LNCaP clone FGC (cell line): ENCODE measurements around the gene DRAM1.
"Not testable (repeated sequence)": the region's sequence is repeated elsewhere in the genome, so short reads cannot be mapped to it uniquely, and the experiment has no call there.

Experiments
- DNase-seq: peaks from one replicate; pipeline ENCODE4 v3.0.0-alpha.2; 2011; ENCODE audit warnings: low read depth
- H3K4me3 ChIP-seq: 2 replicates; pipeline ENCODE4 v1.5.1; 2011; ENCODE audit warnings: mild to moderate bottlenecking, low read depth, low read length, control low read depth
- TF ChIP-seq, protein P1 (sequence below): IDR thresholded peaks from 2 replicates; pipeline ENCODE4 v1.5.1; 2012; ENCODE audit warnings: mild to moderate bottlenecking; ENCODE audit not compliant: control insufficient read depth, insufficient read depth; ENCODE audit errors: extremely low read depth

Gene DRAM1

DNA sequence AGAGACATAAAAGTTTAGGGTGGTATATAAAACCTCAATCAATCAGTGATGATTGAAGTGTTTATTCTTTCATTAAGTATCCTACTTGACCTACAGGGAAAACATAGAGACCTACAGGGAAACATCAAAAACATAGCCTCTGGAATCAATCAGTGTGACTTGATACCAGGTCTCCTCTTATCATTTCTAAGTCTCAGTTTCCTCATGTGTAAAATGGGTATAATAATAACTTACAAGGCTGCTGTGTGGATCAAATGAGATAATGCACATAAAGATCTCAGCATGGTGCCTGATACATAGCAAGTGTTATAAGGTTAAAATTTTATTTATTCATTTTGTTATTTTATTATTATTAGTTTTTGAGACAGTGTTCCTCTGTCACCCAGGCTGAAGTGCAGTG is 24.4 kb upstream of the DRAM1 start:
- no peak overlapping the region for H3K4me3 ChIP-seq
- no peak for DNase-seq
- TF ChIP-seq, protein P1, sequence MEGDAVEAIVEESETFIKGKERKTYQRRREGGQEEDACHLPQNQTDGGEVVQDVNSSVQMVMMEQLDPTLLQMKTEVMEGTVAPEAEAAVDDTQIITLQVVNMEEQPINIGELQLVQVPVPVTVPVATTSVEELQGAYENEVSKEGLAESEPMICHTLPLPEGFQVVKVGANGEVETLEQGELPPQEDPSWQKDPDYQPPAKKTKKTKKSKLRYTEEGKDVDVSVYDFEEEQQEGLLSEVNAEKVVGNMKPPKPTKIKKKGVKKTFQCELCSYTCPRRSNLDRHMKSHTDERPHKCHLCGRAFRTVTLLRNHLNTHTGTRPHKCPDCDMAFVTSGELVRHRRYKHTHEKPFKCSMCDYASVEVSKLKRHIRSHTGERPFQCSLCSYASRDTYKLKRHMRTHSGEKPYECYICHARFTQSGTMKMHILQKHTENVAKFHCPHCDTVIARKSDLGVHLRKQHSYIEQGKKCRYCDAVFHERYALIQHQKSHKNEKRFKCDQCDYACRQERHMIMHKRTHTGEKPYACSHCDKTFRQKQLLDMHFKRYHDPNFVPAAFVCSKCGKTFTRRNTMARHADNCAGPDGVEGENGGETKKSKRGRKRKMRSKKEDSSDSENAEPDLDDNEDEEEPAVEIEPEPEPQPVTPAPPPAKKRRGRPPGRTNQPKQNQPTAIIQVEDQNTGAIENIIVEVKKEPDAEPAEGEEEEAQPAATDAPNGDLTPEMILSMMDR: no peak

GRCh38 chr12:101854747-101855146 is 22.6 kb upstream of the DRAM1 start:
- DNase-seq: no peak
- TF ChIP-seq, protein P1: no peak
- H3K4me3 ChIP-seq: no peak overlapping the region

DNA sequence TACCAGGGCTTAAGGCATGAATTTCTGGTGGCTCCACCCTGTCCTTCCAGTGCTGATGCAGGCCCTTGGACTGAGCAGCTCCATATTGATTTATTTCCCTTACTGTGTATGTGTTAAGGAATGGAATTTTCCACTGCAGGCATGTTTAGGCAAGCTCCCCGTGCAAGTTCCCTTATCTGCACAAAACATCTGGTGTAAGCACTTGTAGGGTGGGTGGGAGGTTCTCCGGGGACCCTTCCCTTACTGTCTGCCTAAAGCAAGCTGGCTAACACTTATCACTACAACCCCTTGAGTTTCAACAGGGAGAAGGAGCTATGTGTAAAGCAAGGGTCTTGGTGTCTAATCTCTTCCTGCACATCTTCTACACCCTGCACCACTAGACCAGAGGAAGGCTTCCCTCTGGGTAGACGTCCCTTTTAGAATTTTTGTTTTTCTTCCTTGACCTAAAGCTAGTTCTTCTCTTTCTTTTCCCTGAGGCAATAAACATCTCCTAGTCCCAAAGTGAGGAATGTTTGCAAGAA is 22.0 kb upstream of the DRAM1 start:
- no peak overlapping the region for H3K4me3 ChIP-seq
- DNase-seq: no peak
- TF ChIP-seq, protein P1: no peak

DNA sequence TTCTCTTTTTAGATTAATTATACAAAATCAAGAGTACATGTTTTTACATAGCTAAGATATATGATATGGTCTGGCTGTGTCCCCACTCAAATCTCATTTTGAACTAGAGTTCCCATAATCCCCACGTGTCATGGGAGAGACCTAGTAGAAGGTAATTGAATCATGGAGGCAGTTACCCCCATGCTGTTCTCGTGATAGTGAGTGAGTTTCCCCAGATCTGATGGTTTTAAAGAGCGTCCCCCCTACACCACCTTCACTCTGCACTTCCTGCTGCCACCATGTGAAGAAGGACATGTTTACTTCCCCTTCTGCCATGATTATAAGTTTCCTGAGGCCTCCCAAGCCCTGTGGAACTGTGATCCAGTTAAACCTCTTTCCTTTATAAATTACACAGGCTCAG is 21.4 kb upstream of the DRAM1 start:
- no peak for DNase-seq
- no peak overlapping the region for H3K4me3 ChIP-seq
- TF ChIP-seq, protein P1: no peak

- not testable (repeated sequence) for H3K4me3 ChIP-seq, DNase-seq
Measured at GRCh38 chr12:101856614-101857013, 20.8 kb upstream of the DRAM1 start.

DNA sequence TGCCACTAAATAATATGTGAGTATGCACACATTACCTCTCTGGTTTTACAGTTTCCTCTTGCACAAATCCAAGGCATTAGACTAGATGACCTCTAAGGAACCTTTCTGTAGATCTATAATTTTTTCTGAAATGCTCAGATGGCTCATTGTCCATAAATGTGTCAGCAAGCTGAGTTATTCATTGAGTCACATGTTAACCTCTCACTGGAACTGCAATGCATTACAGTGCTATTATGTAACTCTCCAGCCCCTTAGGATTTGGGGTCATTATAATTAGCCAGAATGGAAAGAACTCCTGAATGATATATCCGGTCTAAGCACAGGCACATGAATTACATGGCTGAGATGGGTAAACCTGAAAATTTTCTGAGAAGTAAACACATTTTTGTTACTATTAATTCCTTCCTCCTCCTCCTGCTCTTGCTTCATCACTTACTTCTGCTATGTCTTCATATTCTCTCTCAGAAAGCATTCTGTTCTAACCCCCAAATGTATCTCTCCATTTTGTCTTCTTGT is 20.3 kb upstream of the DRAM1 start:
- TF ChIP-seq, protein P1: no peak
- no peak for DNase-seq
- no peak overlapping the region for H3K4me3 ChIP-seq

GRCh38 chr12:101858361-101858760 is 19.0 kb upstream of the DRAM1 start:
- no peak for DNase-seq
- no peak overlapping the region for H3K4me3 ChIP-seq
- TF ChIP-seq, protein P1: no peak
